GM12864 (cell line): ENCODE measurements around the gene NTN1.

Experiments used
- DNase-seq: peaks from one replicate; pipeline ENCODE4 v3.0.0-alpha.2; 2011; ENCODE audit warnings: low read depth
- H3K4me3 ChIP-seq: 2 replicates; pipeline ENCODE4 v1.5.1; 2011; ENCODE audit warnings: mild to moderate bottlenecking, low read depth, low read length, control low read depth
- TF ChIP-seq, protein P1 (sequence below): IDR thresholded peaks from 2 replicates; pipeline ENCODE4 v1.5.1; 2011; ENCODE audit warnings: low read depth, mild to moderate bottlenecking, moderate library complexity, low read length, control low read depth, inconsistent platforms; ENCODE audit errors: missing control alignments

The NTN1 gene

GRCh38 chr17:9181640-9182039 is 160.3 kb downstream of the NTN1 start:
- DNase-seq = no peak
- TF ChIP-seq, protein P1, sequence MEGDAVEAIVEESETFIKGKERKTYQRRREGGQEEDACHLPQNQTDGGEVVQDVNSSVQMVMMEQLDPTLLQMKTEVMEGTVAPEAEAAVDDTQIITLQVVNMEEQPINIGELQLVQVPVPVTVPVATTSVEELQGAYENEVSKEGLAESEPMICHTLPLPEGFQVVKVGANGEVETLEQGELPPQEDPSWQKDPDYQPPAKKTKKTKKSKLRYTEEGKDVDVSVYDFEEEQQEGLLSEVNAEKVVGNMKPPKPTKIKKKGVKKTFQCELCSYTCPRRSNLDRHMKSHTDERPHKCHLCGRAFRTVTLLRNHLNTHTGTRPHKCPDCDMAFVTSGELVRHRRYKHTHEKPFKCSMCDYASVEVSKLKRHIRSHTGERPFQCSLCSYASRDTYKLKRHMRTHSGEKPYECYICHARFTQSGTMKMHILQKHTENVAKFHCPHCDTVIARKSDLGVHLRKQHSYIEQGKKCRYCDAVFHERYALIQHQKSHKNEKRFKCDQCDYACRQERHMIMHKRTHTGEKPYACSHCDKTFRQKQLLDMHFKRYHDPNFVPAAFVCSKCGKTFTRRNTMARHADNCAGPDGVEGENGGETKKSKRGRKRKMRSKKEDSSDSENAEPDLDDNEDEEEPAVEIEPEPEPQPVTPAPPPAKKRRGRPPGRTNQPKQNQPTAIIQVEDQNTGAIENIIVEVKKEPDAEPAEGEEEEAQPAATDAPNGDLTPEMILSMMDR = no peak
- no peak overlapping the region for H3K4me3 ChIP-seq

GRCh38 chr17:9183306-9183705 is 162.0 kb downstream of the NTN1 start:
- TF ChIP-seq, protein P1 = no peak
- DNase-seq = no peak
- no peak overlapping the region for H3K4me3 ChIP-seq

GRCh38 chr17:9185142-9185541 is 163.8 kb downstream of the NTN1 start:
- H3K4me3 ChIP-seq = no peak overlapping the region
- no peak for DNase-seq
- TF ChIP-seq, protein P1 = no peak

- DNase-seq = no peak
- H3K4me3 ChIP-seq = no peak overlapping the region
- TF ChIP-seq, protein P1 = no peak
These were observed 164.5 kb downstream of the NTN1 start for GRCh38 chr17:9185688-9186284.

GRCh38 chr17:9187828-9188227 is 166.5 kb downstream of the NTN1 start:
- no peak overlapping the region for H3K4me3 ChIP-seq
- TF ChIP-seq, protein P1 = no peak
- DNase-seq = no peak

DNA sequence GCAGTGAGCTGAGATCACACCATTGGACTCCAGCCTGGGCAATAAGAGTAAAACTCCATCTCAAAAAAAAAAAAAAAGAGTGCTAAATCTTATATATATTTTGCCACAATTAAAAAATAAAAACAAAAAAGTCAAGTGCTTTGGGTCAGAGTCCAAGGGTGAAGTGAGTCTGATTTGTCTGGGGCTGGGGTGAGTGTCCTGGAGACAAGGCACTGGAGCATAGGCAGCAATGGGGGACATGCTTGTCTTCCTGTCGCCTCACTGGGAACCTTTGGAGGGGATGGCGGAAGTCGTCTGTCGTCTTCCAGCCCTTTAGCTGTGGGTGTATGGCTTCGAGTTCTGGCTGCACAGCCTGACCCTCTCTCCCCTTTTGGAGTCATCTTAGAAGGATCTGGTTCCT is 167.1 kb downstream of the NTN1 start:
- H3K4me3 ChIP-seq = no peak overlapping the region
- TF ChIP-seq, protein P1 = no peak
- DNase-seq = no peak

GRCh38 chr17:9189870-9190269 is 168.6 kb downstream of the NTN1 start:
- TF ChIP-seq, protein P1 = no peak
- no peak for DNase-seq
- H3K4me3 ChIP-seq = no peak overlapping the region
